Peyer's patch (tissue), 4 donors: ENCODE measurements around the gene PPP1R26.

ENCODE experiments used
- CTCF ChIP-seq, 6 experiments: fragments of 450-650 bp in 4 of 6; fragments of 200-600 bp in 2 of 6; sonication (generic) in 1 of 6; IDR thresholded peaks; one replicate each; pipeline ENCODE4 v1.5.1; 2017 to 2019; ENCODE audit warnings: antibody characterized with exemption in 6 of 6, mild to moderate bottlenecking in 3 of 6, moderate library complexity in 1 of 6
- POLR2A ChIP-seq, 2 donors: fragments of 450-650 bp; IDR thresholded peaks; one replicate each; pipeline ENCODE4 v1.5.1; 2017; ENCODE audit warnings: antibody characterized with exemption in 2 of 2, mild to moderate bottlenecking in 2 of 2, moderate library complexity in 2 of 2

GRCh38 chr9:135526089-135526729, 46.6 kb downstream of the PPP1R26 start:
- TF ChIP-seq CTCF (IDR thresholded peaks at IDR 0.05) (no peak), POLR2A (IDR thresholded peaks at IDR 0.05) (no peak)
